Measurements from ENCODE around the gene PRMT5. TPM values are rescaled to one million over a fixed set of nuclear protein-coding genes. Genes with fewer than 3 reads are reported as not detected.

The PRMT5 gene
- total RNA-seq, 4 donors from 2014 or later = 42.9 to 53.2 (median 48.3) TPM

DNA sequence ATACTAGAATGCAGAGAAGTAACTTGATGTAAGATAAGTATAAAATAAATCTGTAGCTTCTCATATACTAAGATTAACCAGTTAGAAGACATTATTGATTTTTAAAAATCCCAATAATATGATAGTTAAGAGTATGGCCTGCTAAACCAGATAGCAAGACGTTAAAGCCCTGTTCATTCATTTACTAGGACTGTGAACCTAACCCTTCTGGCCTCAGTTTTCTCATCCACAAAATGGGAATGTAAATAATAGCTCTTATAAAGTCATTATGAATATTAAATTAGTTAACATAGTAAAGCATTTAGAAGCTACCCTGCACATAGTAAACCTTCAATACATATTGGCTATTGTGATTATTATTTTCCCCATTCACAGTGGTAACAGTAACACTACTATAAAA, 6.0 kb upstream of the PRMT5 start:
- intact Hi-C loops (cut with DNase I; ENCODE audit: low total_unique reads) = no loop called here
- no peak for TF ChIP-seq POLR2A (IDR thresholded peaks at IDR 0.05)
- TF ChIP-seq, protein P1, sequence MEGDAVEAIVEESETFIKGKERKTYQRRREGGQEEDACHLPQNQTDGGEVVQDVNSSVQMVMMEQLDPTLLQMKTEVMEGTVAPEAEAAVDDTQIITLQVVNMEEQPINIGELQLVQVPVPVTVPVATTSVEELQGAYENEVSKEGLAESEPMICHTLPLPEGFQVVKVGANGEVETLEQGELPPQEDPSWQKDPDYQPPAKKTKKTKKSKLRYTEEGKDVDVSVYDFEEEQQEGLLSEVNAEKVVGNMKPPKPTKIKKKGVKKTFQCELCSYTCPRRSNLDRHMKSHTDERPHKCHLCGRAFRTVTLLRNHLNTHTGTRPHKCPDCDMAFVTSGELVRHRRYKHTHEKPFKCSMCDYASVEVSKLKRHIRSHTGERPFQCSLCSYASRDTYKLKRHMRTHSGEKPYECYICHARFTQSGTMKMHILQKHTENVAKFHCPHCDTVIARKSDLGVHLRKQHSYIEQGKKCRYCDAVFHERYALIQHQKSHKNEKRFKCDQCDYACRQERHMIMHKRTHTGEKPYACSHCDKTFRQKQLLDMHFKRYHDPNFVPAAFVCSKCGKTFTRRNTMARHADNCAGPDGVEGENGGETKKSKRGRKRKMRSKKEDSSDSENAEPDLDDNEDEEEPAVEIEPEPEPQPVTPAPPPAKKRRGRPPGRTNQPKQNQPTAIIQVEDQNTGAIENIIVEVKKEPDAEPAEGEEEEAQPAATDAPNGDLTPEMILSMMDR (IDR thresholded peaks at IDR 0.05) = no peak
- H3K4me3 ChIP-seq (ENCODE audit: low read depth, poor library complexity, severe bottlenecking) = no peak overlapping the region
- 92 to 93% methylated on average over 1 of the region's 1 CpG for WGBS, 2 donors
- DNase-seq (ENCODE audit: low spot score in 2 of 2) = no peak

DNA sequence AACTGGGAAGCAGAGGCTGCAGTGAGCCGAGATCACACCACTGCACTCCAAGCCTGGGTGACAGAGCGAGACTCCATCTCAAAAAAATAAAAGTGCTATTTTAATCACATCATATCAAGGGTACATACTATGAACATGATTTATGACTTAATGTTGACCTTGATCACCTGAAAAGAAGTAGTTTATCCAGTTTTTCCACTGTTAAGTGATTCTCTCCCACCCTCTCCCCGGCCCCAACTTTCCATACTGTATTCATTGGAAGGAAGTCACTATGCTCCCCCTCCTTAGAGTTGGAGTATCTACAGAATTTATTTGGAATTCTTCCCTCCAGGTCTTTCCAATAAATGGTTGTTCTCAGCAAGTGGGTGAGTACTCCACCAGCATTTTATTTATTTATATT, 3.0 kb upstream of the PRMT5 start:
- intact Hi-C loops (cut with DNase I; ENCODE audit: low total_unique reads) = no loop called here
- no peak for DNase-seq (ENCODE audit: low spot score in 2 of 2)
- no peak overlapping the region for H3K4me3 ChIP-seq (ENCODE audit: low read depth, poor library complexity, severe bottlenecking)
- WGBS, 2 donors = 77 to 82% methylated on average over 3 of the region's 3 CpGs
- TF ChIP-seq, protein P1 (IDR thresholded peaks at IDR 0.05) = no peak
- no peak for TF ChIP-seq POLR2A (IDR thresholded peaks at IDR 0.05)

DNA sequence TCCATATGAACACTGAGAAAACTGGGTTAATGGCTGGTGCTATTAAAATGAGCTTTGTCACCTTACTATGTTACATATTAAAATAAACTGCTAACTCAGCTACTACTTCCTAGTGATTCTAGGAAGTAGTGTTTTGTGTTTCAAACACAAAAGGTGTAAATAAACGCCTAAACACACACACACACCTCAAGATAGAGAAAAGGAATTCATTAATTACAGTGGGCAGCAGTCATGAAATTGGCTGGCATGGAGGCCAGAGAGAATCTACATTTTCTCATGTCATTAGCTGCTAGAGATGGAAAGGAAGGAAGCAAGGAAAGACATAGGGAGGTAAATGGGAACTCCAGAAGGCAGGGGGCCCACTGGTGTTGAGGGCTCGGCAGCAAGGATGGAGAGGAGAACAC, 787 bp upstream of the PRMT5 start:
- TF ChIP-seq POLR2A (IDR thresholded peaks at IDR 0.05) = no peak
- TF ChIP-seq, protein P1 (IDR thresholded peaks at IDR 0.05) = no peak
- H3K4me3 ChIP-seq (ENCODE audit: low read depth, poor library complexity, severe bottlenecking) = no peak overlapping the region
- DNase-seq (ENCODE audit: low spot score in 2 of 2) = no peak
- intact Hi-C loops (cut with DNase I; ENCODE audit: low total_unique reads) = loop anchor here (2.0 kb wide), 1 partner anchor 53 kb away; the partner anchor contains the start of gene AJUBA
- 0 to 3% methylated on average over 2 of the region's 2 CpGs for WGBS, 2 donors

DNA sequence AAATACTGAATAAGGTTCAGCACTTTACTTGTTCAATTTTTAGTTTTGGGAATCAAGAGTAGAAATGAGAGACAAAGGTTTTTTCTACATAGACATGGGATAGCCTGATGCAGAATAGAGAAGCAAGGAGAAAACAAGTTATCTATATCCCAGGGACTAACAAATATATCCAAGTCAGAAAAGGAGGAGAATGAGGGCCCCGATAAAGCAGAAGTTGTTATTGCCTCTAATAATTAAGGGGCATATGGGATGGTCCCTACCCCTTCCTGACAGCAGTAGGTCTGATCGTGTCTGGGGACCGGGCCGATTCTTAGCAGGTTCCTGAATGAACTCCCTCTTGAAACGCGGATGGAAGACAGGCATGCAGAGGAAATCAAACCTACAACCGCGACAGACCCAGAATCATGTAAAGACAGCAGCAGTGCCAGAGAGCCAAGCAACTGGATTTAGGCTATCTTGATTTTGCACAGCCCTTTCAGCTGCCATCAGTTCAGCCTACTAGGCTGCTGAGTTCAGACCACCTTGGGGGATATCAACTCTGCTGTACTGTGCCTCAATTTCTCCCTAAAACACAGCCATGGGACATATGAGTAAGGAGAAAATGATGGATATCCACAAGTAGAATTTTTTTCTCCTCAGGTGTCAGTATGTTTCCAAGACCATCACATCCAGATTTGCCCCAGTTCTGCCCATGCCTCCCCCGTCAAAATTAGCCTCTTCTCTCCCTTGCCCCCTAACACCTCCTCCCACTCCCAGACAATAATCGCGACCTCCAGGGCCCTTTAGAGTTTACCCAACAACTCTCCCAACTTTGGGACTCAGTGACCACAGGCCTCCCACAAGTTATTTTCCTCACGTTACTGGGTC, 706 bp downstream of the PRMT5 start:
- DNase-seq (ENCODE audit: low spot score in 2 of 2) = no peak
- intact Hi-C loops (cut with DNase I; ENCODE audit: low total_unique reads) = no loop called here
- TF ChIP-seq, protein P1 (IDR thresholded peaks at IDR 0.05) = no peak
- TF ChIP-seq POLR2A (IDR thresholded peaks at IDR 0.05) = no peak
- WGBS, 2 donors = 9% methylated on average over 12 of the region's 12 CpGs
- peak overlapping the region; percentile 94 for H3K4me3 ChIP-seq (ENCODE audit: low read depth, poor library complexity, severe bottlenecking)

DNA sequence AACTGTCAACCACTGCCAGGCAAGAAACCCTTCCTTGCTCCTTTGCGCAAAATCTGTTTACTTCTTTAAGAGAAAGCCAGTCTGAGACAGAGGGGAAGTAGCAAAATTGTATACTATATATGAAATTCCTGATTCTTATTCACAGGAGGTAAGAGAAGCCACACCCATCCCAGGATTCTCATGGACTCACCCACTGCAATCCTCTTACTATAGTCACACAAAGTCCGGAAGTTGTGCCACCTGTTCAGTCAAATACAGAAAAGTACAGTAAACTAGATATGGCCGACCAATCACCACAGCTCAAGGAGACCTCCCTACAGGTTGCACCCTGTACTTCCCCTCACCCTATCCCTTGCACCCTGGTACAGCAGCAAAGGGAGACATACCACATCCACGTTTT, 2.9 kb downstream of the PRMT5 start:
- intact Hi-C loops (cut with DNase I; ENCODE audit: low total_unique reads) = no loop called here
- H3K4me3 ChIP-seq (ENCODE audit: low read depth, poor library complexity, severe bottlenecking) = no peak overlapping the region
- WGBS, 2 donors = 77 to 84% methylated on average over 4 of the region's 4 CpGs
- TF ChIP-seq, protein P1 (IDR thresholded peaks at IDR 0.05) = no peak
- no peak for TF ChIP-seq POLR2A (IDR thresholded peaks at IDR 0.05)
- DNase-seq (ENCODE audit: low spot score in 2 of 2) = no peak

Data from lower leg skin (tissue), 4 donors.